GM08714 (cell line): ENCODE measurements around the gene CAMSAP3.

ENCODE experiments used
- H3K4me3 ChIP-seq: fragments of 200-500 bp; sonication (Bioruptor generic); 2 replicates; pipeline ENCODE4 v1.5.1; 2014; ENCODE audit warnings: mild to moderate bottlenecking, low read length, inconsistent platforms
- ZNF274 ChIP-seq: IDR thresholded peaks from 2 replicates; pipeline ENCODE4 v1.6.1; 2012; ENCODE audit warnings: mild to moderate bottlenecking, low read depth, low read length

CAMSAP3 gene

GRCh38 chr19:7629347-7630054, 33.8 kb downstream of the CAMSAP3 start, which contains the start of the genes PET100 and XAB2:
Gene PET100 (plus strand): TSS chr19:7629793. CDS start chr19:7629834, 41 bp downstream.
Gene XAB2 (minus strand): TSS chr19:7629545. CDS start chr19:7629527, 18 bp downstream.
- no peak for TF ChIP-seq ZNF274
- H3K4me3 ChIP-seq, result peak within 1 kb of the TSS; percentile 90

DNA sequence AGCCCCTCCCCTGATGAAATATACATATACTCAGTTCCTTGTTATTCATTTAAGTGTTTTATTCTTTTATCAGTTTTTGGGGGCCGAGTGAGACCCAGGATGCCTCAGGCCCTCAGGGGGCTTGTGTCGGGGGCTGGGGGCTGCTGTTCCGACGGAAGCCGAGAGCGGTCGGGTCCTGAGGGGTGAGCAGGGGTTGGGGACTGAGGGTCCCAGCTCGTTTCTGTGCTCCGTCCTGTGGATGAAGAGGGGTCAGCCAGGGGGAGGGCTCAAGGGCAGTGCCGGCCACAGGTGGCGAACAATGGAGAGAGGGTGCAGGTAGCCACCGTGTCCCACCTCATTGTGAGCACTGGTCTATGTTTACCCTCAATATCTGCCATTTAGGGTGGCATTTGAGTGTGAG, 35.9 kb downstream of the CAMSAP3 start:
- no peak for TF ChIP-seq ZNF274
- H3K4me3 ChIP-seq, result no peak overlapping the region

GRCh38 chr19:7632340-7633203, 36.9 kb downstream of the CAMSAP3 start:
- no peak for TF ChIP-seq ZNF274
- H3K4me3 ChIP-seq, result no peak overlapping the region

- no peak within 1 kb of the TSS for H3K4me3 ChIP-seq
- TF ChIP-seq ZNF274, result no peak
These were observed 38.0 kb downstream of the CAMSAP3 start, which contains the start of gene PCP2 for GRCh38 chr19:7633698-7634097. Gene PCP2 (minus strand): TSS chr19:7633719. CDS start chr19:7633457, 262 bp downstream.

DNA sequence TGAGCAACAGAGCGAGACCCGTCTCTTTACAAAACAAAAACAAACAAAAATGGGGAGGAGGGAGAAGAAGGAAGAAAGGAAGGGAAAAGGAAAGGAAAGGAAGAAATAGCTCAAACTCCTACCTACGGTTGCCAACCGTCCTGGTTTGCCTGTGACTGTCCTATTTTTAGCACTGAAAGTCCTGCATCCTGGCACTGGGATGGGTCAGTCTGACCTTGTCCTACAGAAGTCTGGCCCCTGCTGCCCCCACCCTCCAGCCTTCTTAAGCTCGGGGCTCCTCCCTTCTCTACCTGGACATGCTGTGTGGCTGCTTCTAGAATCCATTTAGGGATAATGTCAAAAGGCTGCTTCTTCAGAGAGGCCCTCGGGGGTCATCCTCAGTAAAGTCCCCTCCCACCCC, 40.0 kb downstream of the CAMSAP3 start:
- TF ChIP-seq ZNF274, result no peak
- no peak overlapping the region for H3K4me3 ChIP-seq

GRCh38 chr19:7636317-7636690, 40.6 kb downstream of the CAMSAP3 start:
- peak overlapping the region; percentile 45; the same call in 1 of the 2 replicates for H3K4me3 ChIP-seq
- TF ChIP-seq ZNF274, result no peak

DNA sequence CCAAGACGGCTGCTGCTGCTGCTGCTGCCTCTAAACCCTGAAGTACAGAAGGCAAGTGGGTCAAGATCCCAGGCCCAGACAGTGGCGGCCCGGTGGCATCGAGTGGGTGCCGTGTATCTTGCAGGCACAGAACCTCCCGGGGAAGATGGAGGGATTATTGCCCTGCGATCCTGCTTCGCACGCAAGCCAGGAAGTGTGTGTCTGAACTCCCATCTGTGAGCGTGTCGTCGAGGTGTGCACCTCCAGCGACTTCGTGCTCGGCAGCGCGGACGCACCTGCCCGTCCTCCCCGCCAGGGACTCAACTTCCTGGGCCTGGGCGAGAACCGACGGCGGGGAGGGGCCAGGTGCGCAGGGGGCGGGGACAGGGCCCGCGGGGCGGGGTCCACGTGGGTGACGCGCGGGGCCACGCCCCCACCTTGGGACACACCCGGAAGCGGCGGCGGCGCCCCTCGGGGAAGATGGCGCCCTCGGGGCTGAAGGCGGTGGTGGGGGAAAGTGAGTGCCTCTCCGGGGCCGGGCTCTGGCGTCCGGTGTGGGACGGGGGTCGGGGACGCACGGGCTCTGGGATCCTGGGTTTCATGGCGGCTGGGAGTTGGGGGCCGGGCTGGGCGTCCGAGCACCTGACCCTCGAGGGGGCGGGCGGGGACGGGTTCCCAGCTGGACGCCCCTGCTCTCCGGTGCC, 41.2 kb downstream of the CAMSAP3 start, which contains the start of gene STXBP2:
TSS of gene STXBP2 (plus strand) at position 420 of the 683 bp plus-strand sequence. CDS start at position 460, 40 bp downstream.
- H3K4me3 ChIP-seq, result peak within 1 kb of the TSS; percentile 84
- no peak for TF ChIP-seq ZNF274

DNA sequence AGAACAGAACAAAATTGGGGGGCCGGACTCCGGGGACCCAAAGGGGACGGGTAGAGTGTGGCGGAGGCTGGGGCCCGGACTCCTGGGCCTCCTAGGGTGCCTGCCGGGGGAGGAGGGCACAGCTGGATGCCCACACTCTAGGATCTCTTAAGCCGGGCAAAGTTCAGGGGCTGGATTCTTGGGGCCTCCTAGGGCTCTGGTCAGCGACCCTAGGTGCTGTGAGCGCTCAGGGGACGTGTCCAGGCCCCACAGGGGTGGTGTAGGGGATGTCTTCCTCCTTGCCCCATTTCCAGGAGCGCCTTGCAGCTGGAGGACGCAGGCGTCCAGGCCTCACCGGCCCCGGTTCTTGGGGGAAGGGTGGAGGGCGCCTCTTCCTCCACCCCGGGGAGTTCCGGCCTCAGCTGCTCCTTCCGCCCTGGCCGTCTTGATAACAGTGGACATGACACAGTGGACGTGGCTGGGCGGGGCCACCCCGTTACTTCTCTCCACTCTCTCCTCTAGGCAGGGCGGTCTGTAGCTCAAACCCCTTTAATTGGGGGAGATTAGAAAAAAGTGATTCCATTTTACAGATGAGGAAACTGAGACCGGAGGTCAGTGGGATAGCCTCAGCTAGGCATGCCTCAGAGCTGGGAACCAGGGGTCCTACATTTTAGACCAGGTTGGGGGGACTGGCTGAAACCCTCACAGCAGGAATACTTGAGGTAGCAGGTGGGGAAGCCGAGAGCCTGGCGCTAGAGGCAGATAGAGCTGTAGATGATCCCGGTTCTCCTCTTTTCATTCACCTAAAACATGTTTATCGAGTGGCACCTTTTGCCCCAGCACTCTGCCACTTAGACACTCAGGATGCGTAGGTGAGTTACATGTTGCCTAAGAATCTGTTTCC, 42.0 kb downstream of the CAMSAP3 start:
- H3K4me3 ChIP-seq, result peak overlapping the region; percentile 84
- no peak for TF ChIP-seq ZNF274

GRCh38 chr19:7638802-7639465, 43.3 kb downstream of the CAMSAP3 start:
- no peak for TF ChIP-seq ZNF274
- H3K4me3 ChIP-seq, result no peak overlapping the region

DNA sequence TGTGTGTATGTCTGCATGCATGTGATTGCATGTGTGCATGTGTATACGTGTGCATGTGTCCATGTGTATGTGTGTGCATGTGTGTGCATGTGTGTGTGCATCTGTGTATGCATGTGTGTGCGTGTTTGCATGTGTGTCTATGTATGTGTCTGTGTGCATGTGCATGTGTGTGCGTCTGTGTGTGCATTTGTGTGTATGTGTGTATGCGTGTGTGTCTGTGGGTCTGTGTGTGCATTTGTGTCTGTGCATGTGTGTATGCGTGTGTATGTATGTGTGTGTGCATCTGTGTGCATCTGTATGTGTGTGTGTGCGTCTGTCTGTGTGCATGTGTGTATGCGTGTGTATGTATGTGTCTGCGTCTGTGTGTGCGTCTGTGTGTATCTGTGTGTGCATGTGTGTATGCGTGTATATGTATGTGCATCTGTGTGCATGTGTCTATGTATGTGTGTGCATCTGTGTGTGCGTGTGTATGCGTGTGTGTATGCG, 44.2 kb downstream of the CAMSAP3 start:
- no peak overlapping the region for H3K4me3 ChIP-seq
- no peak for TF ChIP-seq ZNF274

GRCh38 chr19:7640803-7641202, 45.1 kb downstream of the CAMSAP3 start:
- no peak overlapping the region for H3K4me3 ChIP-seq
- TF ChIP-seq ZNF274, result no peak
